Glomerular visceral epithelial cell (primary cell): ENCODE measurements around the gene DLGAP1.
"Not testable (repeated sequence)": the region's sequence is repeated elsewhere in the genome, so short reads cannot be mapped to it uniquely, and the experiment has no call there.

Source experiments
- DNase-seq: peaks from one replicate; pipeline ENCODE4 v3.0.0-alpha.2; 2016; ENCODE audit errors: extremely low spot score

The DLGAP1 gene

GRCh38 chr18:4455113-4455811, at the start of gene DLGAP1:
DLGAP1 (minus strand) TSS chr18:4455307.
- no peak for DNase-seq

GRCh38 chr18:4494703-4495284, 39.7 kb upstream of the DLGAP1 start:
- DNase-seq: not testable (repeated sequence)

- DNase-seq: no peak
Measured at GRCh38 chr18:4468511-4468910, 13.4 kb upstream of the DLGAP1 start.

DNA sequence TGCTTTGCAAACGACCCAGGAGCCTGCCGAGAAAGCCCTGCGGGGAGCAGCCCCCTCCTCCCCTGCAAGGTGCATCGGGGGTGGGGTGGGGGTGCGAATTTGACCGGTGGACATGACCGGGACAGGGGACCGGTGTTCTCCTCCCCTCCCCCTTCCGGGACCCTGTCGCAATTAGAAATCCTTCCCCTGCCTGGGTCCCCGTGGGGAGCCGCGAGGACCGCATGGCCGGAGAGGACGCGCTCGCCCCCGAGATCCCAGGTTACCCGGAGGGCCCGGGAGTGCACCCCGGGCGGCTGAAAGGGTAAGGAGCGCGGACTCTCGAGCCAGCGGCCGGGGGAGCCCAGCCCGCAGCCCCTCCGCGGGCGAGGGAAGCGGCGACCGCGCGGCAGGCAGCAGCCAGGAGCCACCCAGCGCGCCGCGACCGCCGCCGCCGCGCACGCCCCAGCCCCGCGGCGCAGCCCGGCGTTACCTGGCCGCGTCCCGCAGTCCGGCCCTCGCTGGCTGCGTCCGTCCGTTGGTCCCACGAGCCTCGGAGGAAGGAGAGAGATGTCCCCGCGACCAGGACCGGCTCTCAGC, 482 bp downstream of the DLGAP1 start:
- no peak for DNase-seq

DNA sequence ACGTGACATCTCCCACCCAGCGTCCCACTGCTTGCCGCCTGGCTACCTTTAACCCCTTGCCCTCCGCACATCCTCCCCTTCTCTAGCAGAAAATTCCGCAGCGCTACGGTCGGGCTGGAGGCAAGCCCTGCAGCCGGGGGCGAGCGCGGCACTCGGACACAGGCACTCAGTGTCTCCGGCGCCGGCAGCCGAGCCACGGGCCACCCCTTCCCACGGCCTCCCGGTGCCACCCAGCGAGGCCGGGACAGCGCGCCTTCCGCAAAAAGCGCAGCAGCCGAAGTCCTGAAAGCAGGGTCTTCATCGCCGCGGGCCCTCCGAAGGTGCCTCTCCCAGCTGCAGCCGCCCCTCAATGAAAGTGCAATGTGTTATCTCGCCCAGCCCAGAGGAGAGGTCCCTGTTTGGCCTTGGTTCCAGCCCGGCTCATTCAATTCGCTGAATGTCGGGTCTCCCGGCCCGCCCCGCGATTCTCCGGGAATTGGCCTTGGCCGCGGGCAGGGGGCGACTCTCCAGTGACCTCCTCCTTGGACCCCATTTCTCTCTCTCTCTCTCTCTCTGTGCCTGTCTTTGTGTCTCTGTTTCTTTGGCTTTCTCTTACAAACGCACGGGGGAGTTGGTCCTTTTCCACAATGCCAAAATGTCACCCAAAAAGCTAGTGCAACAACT, 1.1 kb downstream of the DLGAP1 start:
- no peak for DNase-seq

DNA sequence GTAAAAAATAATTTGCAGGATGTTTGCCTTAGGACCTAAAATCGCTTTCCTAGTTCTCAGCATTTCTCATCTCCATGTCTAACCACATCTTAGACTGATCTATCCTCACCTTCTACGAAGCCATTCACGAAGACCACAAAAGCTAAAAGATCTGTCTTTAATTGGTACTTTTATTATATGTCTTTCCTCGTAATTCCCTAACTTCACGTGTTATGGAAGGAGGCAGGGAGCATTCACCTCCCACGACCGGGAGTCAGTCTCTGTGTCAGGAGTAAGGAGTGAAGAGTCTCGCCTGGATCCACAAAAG, 1.6 kb downstream of the DLGAP1 start:
- DNase-seq: no peak

- no peak for DNase-seq
Measured at GRCh38 chr18:4450065-4450658, 4.9 kb downstream of the DLGAP1 start.

GRCh38 chr18:4445902-4446301, 9.2 kb downstream of the DLGAP1 start:
- no peak for DNase-seq

DNA sequence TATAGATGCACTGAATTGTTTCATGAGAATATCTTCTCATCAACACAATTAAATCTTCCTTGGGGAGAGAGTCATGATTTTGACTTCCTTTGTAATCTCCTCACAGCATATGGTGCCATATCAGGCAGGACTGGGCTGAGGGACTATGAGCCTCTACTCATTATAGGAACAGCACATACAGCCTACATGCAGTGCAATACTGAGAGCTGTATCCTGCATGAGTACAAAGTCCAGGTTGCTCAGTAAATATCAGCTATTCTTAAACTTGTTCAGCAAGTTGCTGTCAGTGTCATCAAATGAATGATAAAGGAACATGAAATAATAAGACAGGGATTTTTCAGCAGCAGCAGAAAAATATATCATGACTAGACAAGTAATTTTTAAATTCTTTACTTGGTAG, 10.8 kb downstream of the DLGAP1 start:
- no peak for DNase-seq

DNA sequence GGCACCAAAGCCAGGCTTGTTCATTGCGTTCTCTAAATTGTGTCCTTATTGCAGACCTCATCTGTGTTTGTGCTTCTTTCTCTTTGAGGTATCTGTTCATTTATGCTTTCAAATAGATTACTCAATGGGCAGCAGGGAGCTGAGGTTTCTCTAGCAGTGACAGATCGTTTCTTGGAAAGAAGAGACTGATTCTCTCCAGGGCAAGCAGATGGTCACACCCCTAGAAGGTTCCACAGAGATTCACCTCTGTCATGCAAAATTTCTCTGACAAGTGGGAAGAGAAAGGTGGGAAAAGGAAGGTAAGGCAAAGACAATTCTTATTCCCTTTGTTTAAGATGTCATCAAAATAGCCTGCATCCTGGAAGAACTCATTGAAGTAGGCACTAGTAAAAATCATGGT, 14.0 kb downstream of the DLGAP1 start:
- no peak for DNase-seq

DNA sequence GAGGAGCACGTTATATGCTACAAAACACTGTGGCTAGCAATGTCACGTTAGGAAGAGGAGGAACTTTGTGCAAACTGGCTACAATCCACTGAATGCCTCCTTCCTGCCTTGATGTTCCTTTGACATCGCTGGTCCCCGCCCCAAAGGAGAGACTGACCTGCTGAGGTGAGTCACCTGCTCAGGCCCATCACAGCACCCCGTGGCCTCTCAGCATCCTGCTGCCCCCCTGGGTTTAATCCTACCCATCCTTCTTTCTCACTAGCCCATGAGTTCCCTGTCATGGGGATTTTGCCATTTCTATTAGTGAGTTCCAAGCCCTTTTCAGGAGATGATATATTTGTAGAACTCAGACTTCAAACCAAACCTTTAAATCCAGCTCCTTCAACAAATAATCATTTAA, 16.2 kb downstream of the DLGAP1 start:
- no peak for DNase-seq

- DNase-seq: no peak
Measured at GRCh38 chr18:4433717-4434116, 21.4 kb downstream of the DLGAP1 start.

DNA sequence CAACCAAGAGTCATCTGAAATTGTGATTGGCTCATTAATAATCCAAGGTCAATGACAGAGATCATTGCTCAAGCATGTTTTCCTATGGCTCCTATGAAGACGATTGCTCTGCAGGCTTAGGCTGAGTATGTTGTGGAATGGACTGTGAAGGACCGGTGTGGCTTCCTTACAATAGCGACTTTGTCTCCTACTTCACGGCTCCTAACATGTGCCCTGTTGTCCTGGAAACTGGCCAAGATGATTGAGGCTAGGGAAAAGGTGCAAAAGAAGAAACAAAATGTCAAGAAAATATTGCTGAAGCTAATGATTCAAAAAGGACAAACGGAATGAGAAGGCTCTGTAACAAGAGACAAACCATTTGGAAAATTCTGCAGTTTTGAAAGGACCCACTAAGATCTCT, 24.3 kb downstream of the DLGAP1 start:
- DNase-seq: no peak

- no peak for DNase-seq
Measured at GRCh38 chr18:4417714-4418113, 37.4 kb downstream of the DLGAP1 start.

GRCh38 chr18:4416976-4417375, 38.1 kb downstream of the DLGAP1 start:
- DNase-seq: no peak

- no peak for DNase-seq
Measured at GRCh38 chr18:4412286-4412685, 42.8 kb downstream of the DLGAP1 start.

DNA sequence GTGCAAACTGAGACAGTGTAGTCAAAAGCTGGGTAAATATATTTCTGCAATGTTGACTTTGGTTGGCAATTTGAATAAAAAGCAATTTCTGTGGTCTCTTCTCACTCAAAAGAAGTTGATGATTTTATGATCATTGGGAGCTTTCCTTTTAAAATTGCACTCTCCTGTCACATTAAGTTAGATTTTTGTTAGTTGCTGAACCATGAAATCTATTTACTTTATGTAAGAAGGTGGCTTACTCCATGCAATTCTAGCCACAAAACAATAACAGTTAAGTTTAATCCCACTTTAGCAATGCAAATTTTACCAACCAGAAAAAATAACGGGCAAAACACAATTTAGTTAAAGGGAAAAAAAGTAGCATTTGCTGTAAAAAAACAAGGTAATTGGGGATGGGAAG, 48.3 kb downstream of the DLGAP1 start:
- no peak for DNase-seq

- DNase-seq: no peak
Measured at GRCh38 chr18:4405965-4406364, 49.1 kb downstream of the DLGAP1 start.

GRCh38 chr18:4403836-4404235, 51.3 kb downstream of the DLGAP1 start:
- no peak for DNase-seq

DNA sequence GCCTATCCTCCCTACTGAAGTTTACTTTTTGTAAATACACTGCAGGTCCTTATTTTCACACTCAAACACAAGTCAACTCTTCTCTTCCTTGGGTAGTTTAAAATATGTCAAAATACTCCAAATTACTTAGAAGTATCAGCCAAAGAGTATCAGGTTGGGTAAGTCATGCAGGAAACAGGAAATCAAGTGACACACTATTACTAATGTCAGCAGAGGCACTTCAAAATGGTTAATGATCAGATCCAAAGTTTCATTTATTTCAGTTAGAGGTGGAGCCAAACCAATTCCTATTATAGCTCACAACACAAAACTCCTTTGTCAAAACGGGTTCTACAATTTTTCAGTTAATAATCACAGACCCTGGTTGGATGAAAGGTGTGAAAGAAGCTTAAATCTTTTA, 54.2 kb downstream of the DLGAP1 start:
- no peak for DNase-seq

DNA sequence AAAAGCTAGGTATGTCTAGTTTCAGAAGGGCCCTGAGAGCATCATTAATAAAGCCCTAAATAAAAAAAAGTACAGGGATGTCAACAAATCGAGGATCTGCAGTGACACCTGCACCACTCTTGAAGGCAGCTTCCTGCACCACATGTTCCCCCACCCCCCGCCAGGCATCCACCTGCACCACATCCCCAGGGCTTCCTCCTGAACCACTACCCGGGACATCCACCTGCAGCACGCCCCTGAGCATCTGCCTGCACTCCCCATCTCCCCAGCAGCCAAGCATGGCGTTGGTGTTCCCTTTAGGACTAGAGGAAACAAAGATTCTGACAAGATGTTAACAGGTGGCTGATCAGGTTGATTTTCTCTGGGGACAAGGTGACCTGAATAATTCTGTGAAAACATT, 55.2 kb downstream of the DLGAP1 start:
- DNase-seq: no peak

GRCh38 chr18:4394700-4395099, 60.4 kb downstream of the DLGAP1 start:
- DNase-seq: no peak

GRCh38 chr18:4391859-4392258, 63.2 kb downstream of the DLGAP1 start:
- no peak for DNase-seq
